Chondrocyte (in vitro differentiated cells): Measurements from ENCODE around the gene SGCD. TPM values are rescaled to one million over a fixed set of nuclear protein-coding genes. Genes with fewer than 3 reads are reported as not detected.

Experiments
- DNase-seq: peaks from one replicate; pipeline ENCODE4 v3.0.0; 2021; ENCODE audit warnings: mixed read lengths, low spot score
- H3K27ac Mint-ChIP-seq: one replicate; pipeline ENCODE4 v1.8.0; 2021; ENCODE audit warnings: mild to moderate bottlenecking, moderate library complexity, mixed read lengths; ENCODE audit not compliant: unreplicated experiment
- H3K27me3 Mint-ChIP-seq: 2 replicates; pipeline ENCODE4 v1.8.0; 2021; ENCODE audit warnings: low read depth, mixed read lengths
- H3K36me3 Mint-ChIP-seq: 2 replicates; pipeline ENCODE4 v1.8.0; 2021; ENCODE audit warnings: low read depth, mixed read lengths
- H3K4me1 Mint-ChIP-seq: 2 replicates; pipeline ENCODE4 v1.8.0; 2021; ENCODE audit warnings: low read depth, mild to moderate bottlenecking, mixed read lengths
- H3K4me3 Mint-ChIP-seq: one replicate; pipeline ENCODE4 v1.8.0; 2021; ENCODE audit warnings: mild to moderate bottlenecking, moderate library complexity, mixed read lengths; ENCODE audit not compliant: unreplicated experiment
- H3K9me3 Mint-ChIP-seq: 2 replicates; pipeline ENCODE4 v1.8.0; 2021; ENCODE audit warnings: low read depth, mixed read lengths
- CTCF ChIP-seq: fragments of 200-600 bp; sonication (generic); IDR thresholded peaks from 2 replicates; pipeline ENCODE4 v1.5.0; 2021; ENCODE audit warnings: antibody characterized with exemption, mild to moderate bottlenecking, moderate library complexity
- total RNA-seq: library from RNA; stranded (reverse); gene quantifications from 3 replicates; pipeline ENCODE4 v1.2.1, GENCODE V29; 2021

The SGCD gene
- total RNA-seq, 1 donor from 2014 or later, result 8.4 TPM

- TF ChIP-seq CTCF, result no peak
- Mint-ChIP-seq H3K36me3 (no peaks in the 10 kb centered on the region), H3K4me1 (peaks cover 30% of the 10 kb centered on the region), H3K9me3 (peaks cover 3% of the 10 kb centered on the region), H3K4me3 (no peak overlapping the region), H3K27ac (peak overlapping the region; percentile 37), H3K27me3 (no peaks in the 10 kb centered on the region)
- no peak for DNase-seq
Observed at GRCh38 chr5:156396063-156396829, 69.3 kb downstream of the SGCD start.

DNA sequence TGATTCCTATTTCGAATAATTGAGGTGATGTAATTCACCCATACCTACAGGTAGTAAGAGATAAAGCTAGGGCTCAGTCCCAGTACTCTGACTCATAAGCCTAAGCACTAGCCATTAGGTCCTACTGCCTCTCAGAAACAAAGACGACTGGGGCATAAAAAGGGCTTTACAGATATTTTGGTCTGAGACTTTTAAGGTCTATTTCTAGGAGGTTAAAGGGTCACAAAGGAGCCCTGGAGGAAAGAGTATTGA is 69.8 kb downstream of the SGCD start:
- Mint-ChIP-seq H3K9me3 (peaks cover 3% of the 10 kb centered on the region), H3K27ac (peak overlapping the region; percentile 37), H3K27me3 (no peaks in the 10 kb centered on the region), H3K4me3 (no peak overlapping the region), H3K36me3 (no peaks in the 10 kb centered on the region), H3K4me1 (peaks cover 30% of the 10 kb centered on the region)
- DNase-seq, result no peak
- TF ChIP-seq CTCF, result no peak

DNA sequence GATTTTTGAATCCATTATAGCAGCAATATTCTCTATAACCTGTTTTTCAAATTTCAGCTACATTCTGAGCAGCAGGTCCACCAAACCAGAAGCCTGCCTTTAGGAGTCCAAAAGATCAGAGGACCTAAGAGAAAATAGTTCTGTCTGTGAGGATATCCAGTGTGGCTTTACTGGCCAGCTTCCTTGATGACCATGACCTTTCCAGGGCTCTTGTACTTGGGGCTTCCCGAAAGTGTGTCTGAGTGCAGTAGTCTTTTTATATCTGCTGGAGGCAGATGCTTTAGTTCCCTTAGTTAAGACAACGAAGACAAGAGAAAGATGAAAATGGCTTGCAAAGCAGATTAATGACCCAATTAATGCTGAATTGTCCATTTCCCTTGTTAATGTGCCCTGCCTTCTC is 72.4 kb downstream of the SGCD start:
- DNase-seq, result no peak
- Mint-ChIP-seq H3K4me1 (peaks cover 33% of the 10 kb centered on the region), H3K27ac (no peak overlapping the region), H3K36me3 (no peaks in the 10 kb centered on the region), H3K27me3 (no peaks in the 10 kb centered on the region), H3K4me3 (no peak overlapping the region), H3K9me3 (no peaks in the 10 kb centered on the region)
- no peak for TF ChIP-seq CTCF

DNA sequence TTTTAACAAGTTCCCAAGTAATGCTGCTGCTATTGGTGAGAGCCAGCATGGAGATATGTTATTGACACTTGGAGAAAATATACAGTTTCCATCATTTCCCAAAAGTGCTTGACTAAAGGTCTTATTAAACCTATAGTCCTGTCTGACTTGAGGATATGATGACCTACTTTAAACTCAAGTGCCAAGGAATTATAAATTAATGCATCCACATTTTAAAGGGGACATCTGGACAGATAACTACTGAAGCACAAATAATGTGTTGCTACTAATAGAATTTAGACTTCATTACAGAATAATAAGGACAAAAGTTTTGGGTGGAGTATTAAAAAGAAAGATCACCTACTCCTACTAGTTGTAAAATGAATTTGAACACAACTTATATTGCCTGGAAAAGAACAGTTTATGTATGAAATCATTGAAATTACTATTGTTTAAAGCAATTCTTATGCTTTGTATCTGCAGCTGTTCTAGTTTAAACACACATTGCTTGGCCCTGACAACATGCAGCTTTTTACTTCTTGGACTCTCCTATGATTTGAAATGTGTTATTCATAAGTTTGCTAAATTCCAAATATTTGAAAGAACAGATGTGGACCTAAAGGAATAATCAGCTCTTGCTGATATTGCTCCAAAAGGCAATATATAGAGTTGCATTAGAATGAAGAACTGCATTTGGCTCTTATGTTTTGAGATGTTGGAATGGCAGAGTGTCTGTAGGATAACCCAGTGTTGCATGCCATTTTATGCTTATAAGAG is 73.4 kb downstream of the SGCD start:
- Mint-ChIP-seq H3K4me1 (peaks cover 24% of the 10 kb centered on the region), H3K27ac (no peak overlapping the region), H3K4me3 (no peak overlapping the region), H3K36me3 (no peaks in the 10 kb centered on the region), H3K9me3 (no peaks in the 10 kb centered on the region), H3K27me3 (no peaks in the 10 kb centered on the region)
- DNase-seq, result no peak
- TF ChIP-seq CTCF, result no peak

- H3K4me1 Mint-ChIP-seq, result peaks cover 17% of the 10 kb centered on the region
- no peaks in the 10 kb centered on the region for H3K9me3 Mint-ChIP-seq
- H3K27ac Mint-ChIP-seq, result no peak overlapping the region
- H3K27me3 Mint-ChIP-seq, result no peaks in the 10 kb centered on the region
- no peak for DNase-seq
- H3K4me3 Mint-ChIP-seq, result no peak overlapping the region
- H3K36me3 Mint-ChIP-seq, result no peaks in the 10 kb centered on the region
- TF ChIP-seq CTCF, result no peak
Observed at GRCh38 chr5:156401804-156402203, 74.8 kb downstream of the SGCD start.
